GM06990 (cell line): ENCODE data around the gene CFAP61.

ENCODE experiments used
- DNase-seq: peaks from one replicate; pipeline ENCODE4 v3.0.0-alpha.2; 2011; ENCODE audit not compliant: insufficient read length; ENCODE audit errors: extremely low read depth
- H3K27me3 ChIP-seq: replicated peaks from 2 replicates; pipeline ENCODE4 v1.6.0; 2011; ENCODE audit warnings: low read length; ENCODE audit not compliant: control insufficient read depth, insufficient read depth
- H3K36me3 ChIP-seq: 2 replicates; pipeline ENCODE4 v1.5.1; 2011; ENCODE audit warnings: low read length; ENCODE audit not compliant: control insufficient read depth, insufficient read depth
- H3K4me3 ChIP-seq: replicated peaks from 2 replicates; pipeline ENCODE4 v1.5.1; 2011; ENCODE audit warnings: low read depth, mild to moderate bottlenecking, control low read depth, low read length
- CTCF ChIP-seq: IDR thresholded peaks from 2 replicates; pipeline ENCODE4 v1.5.1; 2011; ENCODE audit warnings: low read length, control low read depth, mild to moderate bottlenecking, inconsistent platforms; ENCODE audit not compliant: insufficient read depth, poor library complexity, severe bottlenecking

CFAP61 gene

GRCh38 chr20:20321134-20321533, 268.8 kb downstream of the CFAP61 start:
- Histone ChIP-seq H3K36me3 (no peaks in the 10 kb centered on the region), H3K27me3 (no peaks in the 10 kb centered on the region), H3K4me3 (no peak overlapping the region)
- no peak for TF ChIP-seq CTCF
- DNase-seq, result no peak

GRCh38 chr20:20321917-20322316, 269.6 kb downstream of the CFAP61 start:
- Histone ChIP-seq H3K4me3 (no peak overlapping the region), H3K36me3 (no peaks in the 10 kb centered on the region), H3K27me3 (no peaks in the 10 kb centered on the region)
- TF ChIP-seq CTCF, result no peak
- no peak for DNase-seq

GRCh38 chr20:20322912-20323311, 270.6 kb downstream of the CFAP61 start:
- no peak for TF ChIP-seq CTCF
- Histone ChIP-seq H3K4me3 (no peak overlapping the region), H3K27me3 (no peaks in the 10 kb centered on the region), H3K36me3 (no peaks in the 10 kb centered on the region)
- DNase-seq, result no peak

DNA sequence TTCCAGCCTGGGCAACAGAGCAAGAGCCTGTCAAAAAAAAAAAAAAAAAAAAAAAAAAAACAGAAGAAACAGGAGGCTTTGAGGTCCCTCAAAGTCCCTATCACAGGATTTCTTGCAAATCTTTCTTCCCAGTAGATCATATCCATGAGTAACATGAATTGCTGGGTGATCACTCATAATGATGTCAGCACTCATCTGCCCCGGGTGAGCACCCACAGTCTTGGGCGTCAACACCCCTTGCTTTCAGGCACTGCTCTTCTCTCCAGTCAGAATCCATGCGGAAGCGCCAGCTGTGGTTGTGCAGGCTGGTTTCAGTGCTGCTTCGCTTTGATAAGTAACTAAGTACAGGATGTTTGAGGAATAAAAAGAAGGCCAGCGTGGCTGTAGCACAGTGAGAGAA, 275.4 kb downstream of the CFAP61 start:
- no peak for TF ChIP-seq CTCF
- H3K4me3 ChIP-seq, result no peak overlapping the region

GRCh38 chr20:20329564-20329963, 277.2 kb downstream of the CFAP61 start:
- no peak for DNase-seq
- TF ChIP-seq CTCF, result no peak
- Histone ChIP-seq H3K4me3 (no peak overlapping the region), H3K36me3 (no peaks in the 10 kb centered on the region), H3K27me3 (no peaks in the 10 kb centered on the region)

More for the DNA sequence above, 275.4 kb downstream of the CFAP61 start:
- H3K27me3 ChIP-seq, result no peaks in the 10 kb centered on the region
- DNase-seq, result no peak
- H3K36me3 ChIP-seq, result no peaks in the 10 kb centered on the region

DNA sequence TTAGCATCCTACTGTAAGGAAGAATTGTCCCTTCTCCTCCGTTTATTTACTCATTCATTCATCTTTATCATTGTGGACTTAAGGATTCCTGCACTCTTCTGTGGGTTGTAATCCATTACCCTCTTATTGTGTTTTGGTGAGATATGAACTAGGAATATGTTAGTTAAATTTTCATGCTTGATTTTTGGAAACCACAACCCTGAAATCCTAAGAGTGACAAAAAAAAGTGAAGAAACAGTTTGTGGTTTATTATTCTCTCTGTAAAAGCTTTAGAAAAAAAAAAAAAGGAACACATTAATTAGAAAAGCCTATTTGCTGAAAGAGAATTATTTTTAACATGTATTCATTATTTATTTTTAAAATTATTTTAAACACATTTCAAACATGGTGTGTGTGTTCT, 278.8 kb downstream of the CFAP61 start:
- Histone ChIP-seq H3K36me3 (no peaks in the 10 kb centered on the region), H3K27me3 (no peaks in the 10 kb centered on the region), H3K4me3 (no peak overlapping the region)
- TF ChIP-seq CTCF, result no peak
- DNase-seq, result no peak
